Effector memory CD4-positive, alpha-beta T cell (primary cell): Measurements from ENCODE around the gene FBF1.
"Not testable (repeated sequence)": the region's sequence is repeated elsewhere in the genome, so short reads cannot be mapped to it uniquely, and the experiment has no call there.

Source experiments
- DNase-seq, 3 donors: peaks; one replicate each; pipeline ENCODE4 v3.0.0-alpha.2; 2020
- H3K27ac ChIP-seq: 2 replicates; pipeline ENCODE4 v1.7.0; 2013; ENCODE audit warnings: mild to moderate bottlenecking, low read length, moderate library complexity; ENCODE audit not compliant: insufficient read depth, poor library complexity, severe bottlenecking
- H3K27me3 ChIP-seq: replicated peaks from 2 replicates; pipeline ENCODE4 v1.7.0; 2013; ENCODE audit warnings: mild to moderate bottlenecking, low read length; ENCODE audit not compliant: insufficient read depth, control insufficient read depth, poor library complexity, severe bottlenecking
- H3K36me3 ChIP-seq: 2 replicates; pipeline ENCODE4 v1.7.0; 2013; ENCODE audit warnings: mild to moderate bottlenecking, low read length, moderate library complexity; ENCODE audit not compliant: control insufficient read depth, insufficient read depth
- H3K4me1 ChIP-seq: 2 replicates; pipeline ENCODE4 v1.7.0; 2013; ENCODE audit warnings: low read length, mild to moderate bottlenecking; ENCODE audit not compliant: control insufficient read depth, insufficient read depth, poor library complexity, severe bottlenecking
- H3K4me3 ChIP-seq: 2 replicates; pipeline ENCODE4 v1.7.0; 2013; ENCODE audit warnings: low read length, low read depth, mild to moderate bottlenecking; ENCODE audit not compliant: insufficient read depth, poor library complexity, severe bottlenecking
- H3K9me3 ChIP-seq: 2 replicates; pipeline ENCODE4 v1.7.0; 2013; ENCODE audit warnings: mild to moderate bottlenecking, low read length, moderate library complexity; ENCODE audit not compliant: control insufficient read depth

FBF1 gene

DNA sequence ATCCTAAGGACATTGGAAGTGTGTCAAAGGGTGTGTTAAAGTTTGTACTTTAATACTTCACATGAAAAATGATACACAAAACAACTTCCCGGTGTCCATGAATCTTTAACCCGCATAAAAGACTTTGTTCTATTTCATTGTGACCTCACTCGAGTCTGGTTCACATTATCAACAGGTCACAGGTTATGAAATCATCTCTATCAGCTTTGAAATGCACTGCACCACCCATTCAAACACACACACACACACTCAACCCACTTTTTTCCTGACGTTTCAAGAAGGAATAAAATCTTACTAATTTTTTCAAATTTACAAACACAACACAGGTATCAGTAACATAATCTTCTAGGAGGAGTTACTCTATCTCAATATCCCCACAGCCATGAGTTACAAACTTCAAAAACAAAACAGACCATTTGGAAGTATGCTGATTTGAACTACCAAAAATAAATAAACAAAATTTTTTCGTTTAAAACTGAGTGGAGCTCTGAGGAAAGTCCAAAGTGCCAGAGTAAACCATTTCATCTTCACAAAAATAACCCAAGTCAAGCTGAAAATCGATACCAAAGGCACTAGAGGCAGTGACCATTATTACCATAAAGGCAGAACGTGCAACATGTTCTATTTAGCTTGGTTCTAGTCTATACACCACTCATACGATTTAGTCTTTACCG, 35.5 kb upstream of the FBF1 start:
- Histone ChIP-seq H3K9me3 (no peaks in the 10 kb centered on the region), H3K27ac (no peak overlapping the region), H3K36me3 (no peaks in the 10 kb centered on the region), H3K27me3 (no peaks in the 10 kb centered on the region), H3K4me1 (peaks cover 11% of the 10 kb centered on the region), H3K4me3 (no peak overlapping the region)
- DNase-seq: no peak

DNA sequence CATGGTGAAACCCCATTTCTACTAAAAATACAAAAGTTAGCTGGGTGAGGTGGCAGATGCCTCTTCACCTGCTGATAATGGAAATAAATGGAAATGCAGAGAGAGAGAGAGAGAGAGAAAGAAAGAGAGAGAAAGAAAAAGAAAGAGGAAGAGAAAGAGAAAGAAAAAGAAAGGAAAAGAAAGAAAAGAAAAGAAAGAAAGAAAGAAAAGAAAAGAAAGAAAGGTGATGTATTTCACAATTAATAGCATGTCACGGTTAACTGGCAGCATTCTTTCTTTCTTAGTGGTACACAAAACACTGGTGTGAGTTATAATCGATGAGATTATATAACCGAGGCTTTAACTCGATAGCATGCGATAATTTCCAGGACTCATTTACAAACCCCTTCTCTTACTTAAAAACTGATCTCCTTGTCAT, 34.9 kb upstream of the FBF1 start:
- Histone ChIP-seq H3K4me1 (peaks cover 11% of the 10 kb centered on the region), H3K27ac (no peak overlapping the region), H3K4me3 (no peak overlapping the region)

GRCh38 chr17:75975187-75975586, 34.3 kb upstream of the FBF1 start:
- DNase-seq, H3K9me3 ChIP-seq, H3K27me3 ChIP-seq, H3K27ac ChIP-seq, H3K4me3 ChIP-seq, H3K36me3 ChIP-seq: not testable (repeated sequence)
- H3K4me1 ChIP-seq: peaks cover 11% of the 10 kb centered on the region

More for the DNA sequence above, 34.9 kb upstream of the FBF1 start:
- no peaks in the 10 kb centered on the region for H3K27me3 ChIP-seq
- DNase-seq: no peak
- H3K36me3 ChIP-seq: no peaks in the 10 kb centered on the region
- H3K9me3 ChIP-seq: no peaks in the 10 kb centered on the region

GRCh38 chr17:75970626-75971025, 29.8 kb upstream of the FBF1 start:
- Histone ChIP-seq H3K9me3 (no peaks in the 10 kb centered on the region), H3K36me3 (no peaks in the 10 kb centered on the region), H3K27me3 (no peaks in the 10 kb centered on the region), H3K4me3 (no peak overlapping the region), H3K27ac (no peak overlapping the region), H3K4me1 (no peaks in the 10 kb centered on the region)
- DNase-seq: no peak

GRCh38 chr17:75970011-75970523, 29.2 kb upstream of the FBF1 start:
- Histone ChIP-seq H3K4me1 (no peaks in the 10 kb centered on the region), H3K27me3 (no peaks in the 10 kb centered on the region), H3K4me3 (no peak overlapping the region), H3K27ac (no peak overlapping the region), H3K36me3 (no peaks in the 10 kb centered on the region), H3K9me3 (no peaks in the 10 kb centered on the region)
- DNase-seq: no peak

GRCh38 chr17:75969044-75969443, 28.2 kb upstream of the FBF1 start:
- not testable (repeated sequence) for DNase-seq, H3K27me3 ChIP-seq, H3K4me1 ChIP-seq, H3K36me3 ChIP-seq, H3K9me3 ChIP-seq, H3K4me3 ChIP-seq, H3K27ac ChIP-seq

GRCh38 chr17:75965468-75965867, 24.6 kb upstream of the FBF1 start:
- H3K4me3 ChIP-seq: no peak overlapping the region
- DNase-seq: no peak
- no peaks in the 10 kb centered on the region for H3K9me3 ChIP-seq
- H3K27ac ChIP-seq: no peak overlapping the region
- H3K27me3 ChIP-seq: no peaks in the 10 kb centered on the region
- no peaks in the 10 kb centered on the region for H3K4me1 ChIP-seq
- no peaks in the 10 kb centered on the region for H3K36me3 ChIP-seq

- no peak overlapping the region for H3K27ac ChIP-seq
- H3K4me1 ChIP-seq: no peaks in the 10 kb centered on the region
- no peaks in the 10 kb centered on the region for H3K27me3 ChIP-seq
- peaks cover 10% of the 10 kb centered on the region for H3K36me3 ChIP-seq
- DNase-seq: no peak
- no peak overlapping the region for H3K4me3 ChIP-seq
- H3K9me3 ChIP-seq: no peaks in the 10 kb centered on the region
Observed at GRCh38 chr17:75959839-75960511, 19.1 kb upstream of the FBF1 start.

GRCh38 chr17:75959051-75959838, 18.4 kb upstream of the FBF1 start:
- Histone ChIP-seq H3K4me3 (no peak overlapping the region), H3K4me1 (no peaks in the 10 kb centered on the region), H3K36me3 (peaks cover 10% of the 10 kb centered on the region), H3K27me3 (no peaks in the 10 kb centered on the region), H3K9me3 (no peaks in the 10 kb centered on the region), H3K27ac (no peak overlapping the region)
- no peak for DNase-seq
